ENCODE measurements around the gene IRF3. TPM values are rescaled to one million over a fixed set of nuclear protein-coding genes. Genes with fewer than 3 reads are reported as not detected.

Gene IRF3
- total RNA-seq (2022) (189 and 191 TPM in 2 replicates), Bru-seq, nascent RNA (percentile 83 among the genes with signal in this experiment), BruChase-seq, experiment 1, labeled RNA remaining after a 6-hour chase (percentile 96 among the genes with signal in this experiment), BruChase-seq, experiment 2, labeled RNA remaining after a 2-hour chase (percentile 96 among the genes with signal in this experiment)
- long read RNA-seq, transcript IRF3-221 (8 exons, 1,468 nt), result minor isoform, 6 of 138 reads
- long read RNA-seq, transcript IRF3-222 (6 exons, 1,117 nt), result minor isoform, 6 of 138 reads
- long read RNA-seq, transcript IRF3-228 (8 exons, 1,556 nt), result minor isoform, 7 of 138 reads
- long read RNA-seq, transcript IRF3-203 (8 exons, 1,613 nt), result major isoform, 44 of 138 reads
- long read RNA-seq, partial matches to known transcripts, result 11 of 138 reads
- long read RNA-seq, other reads (novel, unspliced or antisense), result 51 of 138 reads

- DNase-seq, result peak; percentile 99
- peaks cover 13% of the 10 kb centered on the region for H3K4me1 Mint-ChIP-seq (ENCODE audit: low read depth, unreplicated experiment)
- H3K36me3 Mint-ChIP-seq (ENCODE audit: insufficient read depth, unreplicated experiment), result peaks cover 82% of the 10 kb centered on the region
- no peak for TF ChIP-seq CTCF (IDR thresholded peaks at IDR 0.05; ENCODE audit: unreplicated experiment)
- BruUV-seq (replicated peaks), result no TSS peak
- H3K9me3 Mint-ChIP-seq (ENCODE audit: low read depth, unreplicated experiment), result no peaks in the 10 kb centered on the region
- H3K27ac Mint-ChIP-seq (ENCODE audit: unreplicated experiment), result peak within 1 kb of the TSS; percentile 77
- CTCF ChIA-PET, result interaction anchor here (0.6 to 2.5 kb wide), 2 partner anchors 11 to 83 kb away, joined by 3 to 10 read pairs; partner anchors contain the start of gene PRMT1
- no peaks in the 10 kb centered on the region for H3K27me3 Mint-ChIP-seq (ENCODE audit: unreplicated experiment)
- intact Hi-C loops (cut with micrococcal nuclease; ENCODE audit: unreplicated experiment), result no loop called here
- peak within 1 kb of the TSS; percentile 83 for H3K4me3 Mint-ChIP-seq (ENCODE audit: low read depth, unreplicated experiment)
Observed at GRCh38 chr19:49665351-49666119, at the start of gene IRF3, which contains the start of gene BCL2L12. TSS of gene IRF3 (minus strand) at chr19:49665857. CDS start at chr19:49664838, 1,019 bp downstream. TSS of gene BCL2L12 (plus strand) at chr19:49665933. CDS start at chr19:49666693, 760 bp downstream.

GRCh38 chr19:49713236-49713845, 47.7 kb upstream of the IRF3 start:
- DNase-seq, result no peak
- CTCF ChIA-PET, result interaction anchor here (0.5 to 0.6 kb wide), 3 partner anchors 51 to 1091 kb away, joined by 3 to 7 read pairs (median 3); no protein-coding TSS in a partner anchor
- intact Hi-C loops (cut with micrococcal nuclease; ENCODE audit: unreplicated experiment), result no loop called here
- TF ChIP-seq CTCF (IDR thresholded peaks at IDR 0.05; ENCODE audit: unreplicated experiment), result no peak
- no TSS peak for BruUV-seq (replicated peaks)
- Mint-ChIP-seq H3K27me3 (ENCODE audit: unreplicated experiment) (peaks cover 24% of the 10 kb centered on the region), H3K27ac (ENCODE audit: unreplicated experiment) (no peak overlapping the region), H3K4me1 (ENCODE audit: low read depth, unreplicated experiment) (peaks cover 8% of the 10 kb centered on the region), H3K9me3 (ENCODE audit: low read depth, unreplicated experiment) (peaks cover 3% of the 10 kb centered on the region), H3K36me3 (ENCODE audit: insufficient read depth, unreplicated experiment) (no peaks in the 10 kb centered on the region), H3K4me3 (ENCODE audit: low read depth, unreplicated experiment) (no peak overlapping the region)

- CTCF ChIA-PET, result interaction anchor here (0.6 kb wide), 1 partner anchor 142 kb away, joined by 3 read pairs; no protein-coding TSS in a partner anchor
- intact Hi-C loops (cut with micrococcal nuclease; ENCODE audit: unreplicated experiment), result no loop called here
- no peaks in the 10 kb centered on the region for H3K36me3 Mint-ChIP-seq (ENCODE audit: insufficient read depth, unreplicated experiment)
- H3K27ac Mint-ChIP-seq (ENCODE audit: unreplicated experiment), result no peak overlapping the region
- DNase-seq, result peak; percentile 43
- peaks cover 8% of the 10 kb centered on the region for H3K4me1 Mint-ChIP-seq (ENCODE audit: low read depth, unreplicated experiment)
- no peak overlapping the region for H3K4me3 Mint-ChIP-seq (ENCODE audit: low read depth, unreplicated experiment)
- TF ChIP-seq CTCF (IDR thresholded peaks at IDR 0.05; ENCODE audit: unreplicated experiment), result no peak
- H3K9me3 Mint-ChIP-seq (ENCODE audit: low read depth, unreplicated experiment), result peaks cover 3% of the 10 kb centered on the region
- BruUV-seq (replicated peaks), result no TSS peak
- peaks cover 24% of the 10 kb centered on the region for H3K27me3 Mint-ChIP-seq (ENCODE audit: unreplicated experiment)
Observed at GRCh38 chr19:49712397-49712859, 46.8 kb upstream of the IRF3 start.

- H3K27ac Mint-ChIP-seq (ENCODE audit: unreplicated experiment), result no peak overlapping the region
- H3K9me3 Mint-ChIP-seq (ENCODE audit: low read depth, unreplicated experiment), result peaks cover 3% of the 10 kb centered on the region
- no peak for DNase-seq
Observed at GRCh38 chr19:49710372-49710951, 44.8 kb upstream of the IRF3 start.

More at GRCh38 chr19:49710372-49710951, 44.8 kb upstream of the IRF3 start:
- peaks cover 24% of the 10 kb centered on the region for H3K27me3 Mint-ChIP-seq (ENCODE audit: unreplicated experiment)
- no TSS peak for BruUV-seq (replicated peaks)
- intact Hi-C loops (cut with micrococcal nuclease; ENCODE audit: unreplicated experiment), result no loop called here
- H3K36me3 Mint-ChIP-seq (ENCODE audit: insufficient read depth, unreplicated experiment), result no peaks in the 10 kb centered on the region
- no peak for TF ChIP-seq CTCF (IDR thresholded peaks at IDR 0.05; ENCODE audit: unreplicated experiment)
- CTCF ChIA-PET, result no interaction called here
- H3K4me1 Mint-ChIP-seq (ENCODE audit: low read depth, unreplicated experiment), result peaks cover 8% of the 10 kb centered on the region
- no peak overlapping the region for H3K4me3 Mint-ChIP-seq (ENCODE audit: low read depth, unreplicated experiment)

Data from Calu3 (cell line).